Esophagus muscularis mucosa (tissue), 3 donors: ENCODE data around the gene SYT11.

ENCODE experiments used
- CTCF ChIP-seq, 3 experiments: fragments of 200-600 bp in 2 of 3; fragments of 450-650 bp in 1 of 3; sonication (generic) in 2 of 3; IDR thresholded peaks; one replicate each; pipeline ENCODE4 v1.5.1; 2017 to 2019; ENCODE audit warnings: antibody characterized with exemption in 3 of 3, mild to moderate bottlenecking in 2 of 3, moderate library complexity in 1 of 3
- EP300 ChIP-seq: sonication (generic); formaldehyde crosslinking; IDR thresholded peaks from one replicate; pipeline ENCODE4 v1.6.1; 2017; ENCODE audit warnings: antibody characterized with exemption

- TF ChIP-seq EP300 (no peak), CTCF (IDR thresholded peaks at IDR 0.05) (no peak)
Observed at GRCh38 chr1:155900161-155900560, 40.8 kb downstream of the SYT11 start.
